Iris pigment epithelial cell (primary cell): ENCODE data around the gene SLC2A13.
"Not testable (repeated sequence)": the region's sequence is repeated elsewhere in the genome, so short reads cannot be mapped to it uniquely, and the experiment has no call there.

Experiments used
- DNase-seq: peaks from one replicate; pipeline ENCODE4 v3.0.0-alpha.2; 2011; ENCODE audit warnings: low read depth

SLC2A13 gene

GRCh38 chr12:40104461-40105264 is 1.2 kb downstream of the SLC2A13 start:
- DNase-seq, result peak; percentile 3

GRCh38 chr12:40103043-40103442 is 2.8 kb downstream of the SLC2A13 start:
- no peak for DNase-seq

- DNase-seq, result no peak
These were observed 4.1 kb downstream of the SLC2A13 start for GRCh38 chr12:40101747-40102146.

- no peak for DNase-seq
These were observed 6.4 kb downstream of the SLC2A13 start for GRCh38 chr12:40099423-40099853.

GRCh38 chr12:40098406-40099145 is 7.3 kb downstream of the SLC2A13 start:
- DNase-seq, result no peak

GRCh38 chr12:40093512-40093911 is 12.4 kb downstream of the SLC2A13 start:
- no peak for DNase-seq

- no peak for DNase-seq
These were observed 19.4 kb downstream of the SLC2A13 start for GRCh38 chr12:40086471-40086870.

- no peak for DNase-seq
These were observed 27.6 kb downstream of the SLC2A13 start for GRCh38 chr12:40078266-40078665.

- no peak for DNase-seq
These were observed 30.4 kb downstream of the SLC2A13 start for GRCh38 chr12:40075458-40075857.

GRCh38 chr12:40068416-40068815 is 37.5 kb downstream of the SLC2A13 start:
- DNase-seq, result no peak

- DNase-seq, result no peak
These were observed 40.2 kb downstream of the SLC2A13 start for GRCh38 chr12:40065636-40066035.

- no peak for DNase-seq
These were observed 42.5 kb downstream of the SLC2A13 start for GRCh38 chr12:40063414-40063813.

GRCh38 chr12:40058721-40059190 is 47.1 kb downstream of the SLC2A13 start:
- DNase-seq, result no peak

- DNase-seq, result no peak
These were observed 49.5 kb downstream of the SLC2A13 start for GRCh38 chr12:40056373-40056772.

GRCh38 chr12:40055776-40056175 is 50.1 kb downstream of the SLC2A13 start:
- no peak for DNase-seq

- DNase-seq, result no peak
These were observed 50.7 kb downstream of the SLC2A13 start for GRCh38 chr12:40055228-40055579.

GRCh38 chr12:40054555-40055227 is 51.2 kb downstream of the SLC2A13 start:
- DNase-seq, result peak; percentile 92

- DNase-seq, result no peak
These were observed 56.6 kb downstream of the SLC2A13 start for GRCh38 chr12:40049268-40049667.

- not testable (repeated sequence) for DNase-seq
These were observed 58.9 kb downstream of the SLC2A13 start for GRCh38 chr12:40047002-40047401.

- DNase-seq, result no peak
These were observed 60.2 kb downstream of the SLC2A13 start for GRCh38 chr12:40045656-40046055.

GRCh38 chr12:40044396-40044795 is 61.5 kb downstream of the SLC2A13 start:
- DNase-seq, result no peak

- no peak for DNase-seq
These were observed 66.3 kb downstream of the SLC2A13 start for GRCh38 chr12:40039598-40039997.

GRCh38 chr12:40038619-40039018 is 67.3 kb downstream of the SLC2A13 start:
- DNase-seq, result no peak
